WTC11 (cell line): Measurements from ENCODE around the gene ZNF646. TPM values are rescaled to one million over a fixed set of nuclear protein-coding genes. Genes with fewer than 3 reads are reported as not detected.
A peak's percentile ranks its signal among the peaks of the same experiment; 100 is the strongest.

Experiments used
- ATAC-seq: fragments of 200-7000 bp; cut with Tn5 transposase; 2 replicates; pipeline ENCODE4 v1.10.0; 2021; ENCODE audit warnings: mild to moderate bottlenecking, moderate library complexity
- CTCF ChIA-PET: fragments of 300-600 bp; sonication (Branson Sonifier 250); formaldehyde crosslinking; loops from one replicate; lab custom pipeline; 2021; ENCODE audit warnings: antibody characterized with exemption; lab: Charles Lee
- POLR2A ChIA-PET: fragments of 350-600 bp; sonication (Branson Sonifier 250); formaldehyde crosslinking; loops from one replicate; lab custom pipeline; 2021; ENCODE audit warnings: antibody characterized with exemption; lab: Charles Lee
- DNase-seq: peaks from one replicate; pipeline ENCODE4 v3.0.0; 2021; ENCODE audit warnings: low spot score
- H3K27ac Mint-ChIP-seq: 2 replicates; pipeline ENCODE4 v1.8.0; 2021; ENCODE audit warnings: mixed read lengths
- H3K27me3 Mint-ChIP-seq: 2 replicates; pipeline ENCODE4 v1.8.0; 2021; ENCODE audit warnings: low read depth, mild to moderate bottlenecking, moderate library complexity, mixed read lengths
- H3K36me3 Mint-ChIP-seq: 2 replicates; pipeline ENCODE4 v1.8.0; 2021; ENCODE audit warnings: mixed read lengths
- H3K4me1 Mint-ChIP-seq: 2 replicates; pipeline ENCODE4 v1.8.0; 2022; ENCODE audit warnings: mixed read lengths
- H3K4me3 Mint-ChIP-seq: 2 replicates; pipeline ENCODE4 v1.8.0; 2021; ENCODE audit warnings: mild to moderate bottlenecking, moderate library complexity, mixed read lengths
- H3K9me3 Mint-ChIP-seq: 2 replicates; pipeline ENCODE4 v1.8.0; 2021; ENCODE audit warnings: mixed read lengths
- ATF1 ChIP-seq: sonication (generic); formaldehyde crosslinking; IDR thresholded peaks from 2 replicates; pipeline ENCODE4 v1.8.1; 2023; ENCODE audit warnings: mild to moderate bottlenecking, moderate library complexity, missing genetic modification reagents
- ATF3 ChIP-seq: sonication (generic); formaldehyde crosslinking; conservative IDR thresholded peaks from 2 replicates; pipeline ENCODE4 v1.8.1; 2022; ENCODE audit warnings: mild to moderate bottlenecking, missing genetic modification reagents
- CREM ChIP-seq: sonication (generic); formaldehyde crosslinking; IDR thresholded peaks from 2 replicates; pipeline ENCODE4 v1.8.1; 2022; ENCODE audit warnings: mild to moderate bottlenecking, missing genetic modification reagents, moderate library complexity
- FOXK1 ChIP-seq: sonication (generic); formaldehyde crosslinking; IDR thresholded peaks from 2 replicates; pipeline ENCODE4 v1.8.0; 2022; ENCODE audit warnings: mild to moderate bottlenecking, moderate library complexity, missing genetic modification reagents
- FOXP1 ChIP-seq: sonication (generic); formaldehyde crosslinking; IDR thresholded peaks from 2 replicates; pipeline ENCODE4 v1.8.0; 2022; ENCODE audit warnings: missing genetic modification reagents, mild to moderate bottlenecking, moderate library complexity, borderline replicate concordance
- GABPB1 ChIP-seq: sonication (generic); formaldehyde crosslinking; IDR thresholded peaks from 2 replicates; pipeline ENCODE4 v1.8.1; 2023; ENCODE audit warnings: mild to moderate bottlenecking, missing genetic modification reagents
- IRF2 ChIP-seq: sonication (generic); formaldehyde crosslinking; IDR thresholded peaks from 2 replicates; pipeline ENCODE4 v1.8.0; 2022; ENCODE audit warnings: low read depth, missing genetic modification reagents, borderline replicate concordance
- JUN ChIP-seq: sonication (generic); formaldehyde crosslinking; IDR thresholded peaks from 2 replicates; pipeline ENCODE4 v1.8.0; 2023; ENCODE audit warnings: mild to moderate bottlenecking, missing genetic modification reagents
- MYBL2 ChIP-seq: sonication (generic); formaldehyde crosslinking; IDR thresholded peaks from 2 replicates; pipeline ENCODE4 v1.8.1; 2023; ENCODE audit warnings: mild to moderate bottlenecking, moderate library complexity, missing genetic modification reagents
- NFYB ChIP-seq: sonication (generic); formaldehyde crosslinking; conservative IDR thresholded peaks from 2 replicates; pipeline ENCODE4 v1.8.0; 2022; ENCODE audit warnings: low read depth, missing genetic modification reagents
- NR2C2 ChIP-seq: sonication (generic); formaldehyde crosslinking; IDR thresholded peaks from 2 replicates; pipeline ENCODE4 v1.8.0; 2022; ENCODE audit warnings: mild to moderate bottlenecking, missing genetic modification reagents
- RORB ChIP-seq: fragments of 250-450 bp; sonication (Bioruptor Pico); IDR thresholded peaks from 2 replicates; pipeline ENCODE4 v1.9.0; 2021; ENCODE audit warnings: mild to moderate bottlenecking
- SMAD3 ChIP-seq: sonication (generic); formaldehyde crosslinking; IDR thresholded peaks from 2 replicates; pipeline ENCODE4 v1.8.0; 2022; ENCODE audit warnings: missing genetic modification reagents, mild to moderate bottlenecking, borderline replicate concordance
- SMAD4 ChIP-seq: sonication (generic); formaldehyde crosslinking; IDR thresholded peaks from 2 replicates; pipeline ENCODE4 v1.8.0; 2022; ENCODE audit warnings: mild to moderate bottlenecking, missing genetic modification reagents
- SOX15 ChIP-seq: fragments of 250-450 bp; sonication (Bioruptor Pico); IDR thresholded peaks from 2 replicates; pipeline ENCODE4 v1.9.0; 2021; ENCODE audit warnings: mild to moderate bottlenecking
- SP1 ChIP-seq: sonication (generic); formaldehyde crosslinking; conservative IDR thresholded peaks from 2 replicates; pipeline ENCODE4 v1.8.1; 2022; ENCODE audit warnings: missing genetic modification reagents
- TCF7 ChIP-seq: sonication (generic); formaldehyde crosslinking; IDR thresholded peaks from 2 replicates; pipeline ENCODE4 v1.8.0; 2022; ENCODE audit warnings: mild to moderate bottlenecking, low read depth, missing genetic modification reagents, moderate library complexity
- TEAD1 ChIP-seq: sonication (generic); formaldehyde crosslinking; IDR thresholded peaks from 2 replicates; pipeline ENCODE4 v1.8.0; 2022; ENCODE audit warnings: mild to moderate bottlenecking, missing genetic modification reagents
- USF1 ChIP-seq: sonication (generic); formaldehyde crosslinking; IDR thresholded peaks from 2 replicates; pipeline ENCODE4 v1.8.0; 2022; ENCODE audit warnings: mild to moderate bottlenecking, missing genetic modification reagents
- ZBTB43 ChIP-seq: sonication (generic); formaldehyde crosslinking; IDR thresholded peaks from 2 replicates; pipeline ENCODE4 v1.8.1; 2023; ENCODE audit warnings: mild to moderate bottlenecking, missing genetic modification reagents
- ZNF121 ChIP-seq: sonication (generic); formaldehyde crosslinking; IDR thresholded peaks from 2 replicates; pipeline ENCODE4 v1.8.0; 2023; ENCODE audit warnings: missing genetic modification reagents
- ZNF219 ChIP-seq: sonication (generic); formaldehyde crosslinking; IDR thresholded peaks from 2 replicates; pipeline ENCODE4 v1.8.0; 2023; ENCODE audit warnings: missing genetic modification reagents, mild to moderate bottlenecking, borderline replicate concordance
- ZNF671 ChIP-seq: fragments of 250-450 bp; sonication (Bioruptor Pico); IDR thresholded peaks from 2 replicates; pipeline ENCODE4 v1.8.0; 2021; ENCODE audit warnings: mild to moderate bottlenecking
- total RNA-seq: library from RNA; stranded (reverse); gene quantifications from 3 replicates; pipeline ENCODE4 v1.2.3, GENCODE V29; 2021
- TF ChIP-seq, protein P1 (sequence below): sonication (generic); formaldehyde crosslinking; IDR thresholded peaks from 2 replicates; pipeline ENCODE4 v1.8.1; 2022; ENCODE audit warnings: mild to moderate bottlenecking, moderate library complexity, missing genetic modification reagents
- TF ChIP-seq, protein P2 (sequence below): fragments of 250-450 bp; sonication (Bioruptor Pico); conservative IDR thresholded peaks from 2 replicates; pipeline ENCODE4 v1.9.0; 2021; ENCODE audit warnings: mild to moderate bottlenecking
- TF ChIP-seq, protein P3 (sequence below): sonication (generic); formaldehyde crosslinking; IDR thresholded peaks from 2 replicates; pipeline ENCODE4 v1.8.0; 2022; ENCODE audit warnings: mild to moderate bottlenecking, missing genetic modification reagents

Gene ZNF646
- total RNA-seq, 1 experiment from 2014 or later, result 29.3 TPM

DNA sequence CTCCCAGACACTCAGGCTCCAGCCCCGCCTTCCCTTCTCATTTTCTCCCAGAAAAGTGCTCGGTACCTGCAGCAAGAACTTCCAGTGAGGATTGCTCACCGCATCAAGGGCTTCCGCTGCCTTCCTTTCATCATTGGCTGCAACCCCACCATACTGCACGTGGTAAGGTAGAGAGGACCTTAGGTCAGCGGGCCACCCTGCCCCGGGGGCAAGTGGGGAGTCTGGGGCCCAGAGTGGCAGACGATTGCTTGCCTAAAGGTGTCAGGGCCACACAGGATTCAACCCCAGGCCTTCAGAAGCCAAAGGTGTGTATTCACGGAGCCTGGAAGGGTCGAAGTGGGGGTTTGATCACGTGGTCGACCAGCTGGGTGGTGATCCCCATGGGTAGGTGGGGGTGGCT is 35.4 kb downstream of the ZNF646 start:
- DNase-seq (no peak), ATAC-seq (no peak)
- Mint-ChIP-seq H3K9me3 (no peaks in the 10 kb centered on the region), H3K27me3 (no peaks in the 10 kb centered on the region), H3K4me1 (peaks cover 9% of the 10 kb centered on the region; the same call in 1 of the 2 replicates), H3K4me3 (peak overlapping the region; percentile 67), H3K36me3 (peaks cover 30% of the 10 kb centered on the region), H3K27ac (no peak overlapping the region)
- ChIA-PET CTCF (interaction anchor here (1.6 to 3.0 kb wide), 2 partner anchors 32 to 125 kb away, joined by 4 to 9 read pairs; partner anchors contain the start of gene HSD3B7), POLR2A (interaction anchor here (1.2 kb wide), 1 partner anchor 8 kb away, joined by 4 read pairs; the partner anchor contains the start of gene KAT8)
- no peak for TF ChIP-seq NR2C2 (CRISPR knock-in tag)
- no peak for TF ChIP-seq JUN (CRISPR knock-in tag)
- no peak for TF ChIP-seq RORB (CRISPR knock-in tag)
- no peak for TF ChIP-seq ZNF219 (CRISPR knock-in tag)
- TF ChIP-seq NFYB (CRISPR knock-in tag), result no peak
- TF ChIP-seq, protein P1, sequence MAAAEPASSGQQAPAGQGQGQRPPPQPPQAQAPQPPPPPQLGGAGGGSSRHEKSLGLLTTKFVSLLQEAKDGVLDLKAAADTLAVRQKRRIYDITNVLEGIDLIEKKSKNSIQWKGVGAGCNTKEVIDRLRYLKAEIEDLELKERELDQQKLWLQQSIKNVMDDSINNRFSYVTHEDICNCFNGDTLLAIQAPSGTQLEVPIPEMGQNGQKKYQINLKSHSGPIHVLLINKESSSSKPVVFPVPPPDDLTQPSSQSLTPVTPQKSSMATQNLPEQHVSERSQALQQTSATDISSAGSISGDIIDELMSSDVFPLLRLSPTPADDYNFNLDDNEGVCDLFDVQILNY, result no peak
- no peak for TF ChIP-seq ZNF671 (CRISPR knock-in tag)
- TF ChIP-seq SP1 (CRISPR knock-in tag), result no peak
- no peak for TF ChIP-seq ZBTB43 (CRISPR knock-in tag)
- TF ChIP-seq IRF2 (CRISPR knock-in tag), result no peak

- H3K4me3 Mint-ChIP-seq, result peak overlapping the region; percentile 67
- DNase-seq (no peak), ATAC-seq (no peak)
- no peaks in the 10 kb centered on the region for H3K27me3 Mint-ChIP-seq
- H3K36me3 Mint-ChIP-seq, result peaks cover 30% of the 10 kb centered on the region
- peaks cover 9% of the 10 kb centered on the region; the same call in 1 of the 2 replicates for H3K4me1 Mint-ChIP-seq
- ChIA-PET POLR2A (interaction anchor here (1.2 kb wide), 1 partner anchor 7 kb away, joined by 4 read pairs; the partner anchor contains the start of gene KAT8), CTCF (interaction anchor here (1.6 kb wide), 1 partner anchor 126 kb away, joined by 4 read pairs; the partner anchor contains the start of gene HSD3B7)
- H3K27ac Mint-ChIP-seq, result no peak overlapping the region
- no peak for TF ChIP-seq SMAD4
- TF ChIP-seq, protein P2, sequence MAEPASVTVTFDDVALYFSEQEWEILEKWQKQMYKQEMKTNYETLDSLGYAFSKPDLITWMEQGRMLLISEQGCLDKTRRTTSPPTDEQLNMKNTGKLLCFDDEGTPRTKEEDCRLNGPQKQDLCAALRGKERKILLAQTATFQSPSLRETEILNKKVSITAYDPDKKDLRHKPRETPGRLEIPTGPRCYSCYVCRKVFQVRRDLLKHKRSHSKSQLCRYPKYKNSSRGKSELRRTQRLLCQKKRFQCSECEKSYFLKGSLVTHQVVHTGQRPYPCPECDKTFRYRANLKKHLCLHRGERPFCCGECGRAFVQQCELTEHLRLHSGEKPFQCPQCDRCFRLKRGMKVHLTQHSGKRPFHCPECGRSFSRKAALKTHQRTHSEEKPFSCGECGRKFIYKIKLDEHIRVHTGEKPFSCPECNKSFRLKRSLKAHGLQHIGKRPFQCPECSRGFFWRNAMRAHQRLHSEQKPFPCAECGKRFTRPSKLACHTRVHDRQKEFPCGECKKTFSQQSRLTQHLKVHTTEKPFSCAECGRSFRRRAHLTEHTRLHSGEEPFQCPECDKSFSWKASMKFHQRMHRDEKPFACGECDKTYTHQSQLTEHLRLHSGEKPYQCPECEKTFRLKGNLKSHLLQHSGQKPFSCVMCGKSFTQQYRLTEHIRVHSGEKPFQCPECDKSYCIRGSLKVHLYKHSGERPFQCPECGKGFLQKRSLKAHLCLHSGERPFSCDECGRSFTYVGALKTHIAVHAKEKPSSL, result no peak
- no peak for TF ChIP-seq SOX15
- TF ChIP-seq USF1 (CRISPR knock-in tag), result no peak
- TF ChIP-seq, protein P3, sequence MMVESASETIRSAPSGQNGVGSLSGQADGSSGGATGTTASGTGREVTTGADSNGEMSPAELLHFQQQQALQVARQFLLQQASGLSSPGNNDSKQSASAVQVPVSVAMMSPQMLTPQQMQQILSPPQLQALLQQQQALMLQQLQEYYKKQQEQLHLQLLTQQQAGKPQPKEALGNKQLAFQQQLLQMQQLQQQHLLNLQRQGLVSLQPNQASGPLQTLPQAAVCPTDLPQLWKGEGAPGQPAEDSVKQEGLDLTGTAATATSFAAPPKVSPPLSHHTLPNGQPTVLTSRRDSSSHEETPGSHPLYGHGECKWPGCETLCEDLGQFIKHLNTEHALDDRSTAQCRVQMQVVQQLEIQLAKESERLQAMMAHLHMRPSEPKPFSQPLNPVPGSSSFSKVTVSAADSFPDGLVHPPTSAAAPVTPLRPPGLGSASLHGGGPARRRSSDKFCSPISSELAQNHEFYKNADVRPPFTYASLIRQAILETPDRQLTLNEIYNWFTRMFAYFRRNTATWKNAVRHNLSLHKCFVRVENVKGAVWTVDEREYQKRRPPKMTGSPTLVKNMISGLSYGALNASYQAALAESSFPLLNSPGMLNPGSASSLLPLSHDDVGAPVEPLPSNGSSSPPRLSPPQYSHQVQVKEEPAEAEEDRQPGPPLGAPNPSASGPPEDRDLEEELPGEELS (CRISPR knock-in tag), result no peak
- no peak for TF ChIP-seq SMAD3
- no peak for TF ChIP-seq FOXK1
- TF ChIP-seq TEAD1 (CRISPR knock-in tag), result no peak
- no peak for TF ChIP-seq FOXP1
- no peak for TF ChIP-seq TCF7 (CRISPR knock-in tag)
- no peak for TF ChIP-seq ATF1 (CRISPR knock-in tag)
- no peak for TF ChIP-seq ATF3
- TF ChIP-seq MYBL2, result no peak
- no peak for TF ChIP-seq ZNF121 (CRISPR knock-in tag)
- no peak for TF ChIP-seq GABPB1
- no peak for TF ChIP-seq CREM (CRISPR knock-in tag)
- no peaks in the 10 kb centered on the region for H3K9me3 Mint-ChIP-seq
Observed at GRCh38 chr16:31110106-31111034, 36.1 kb downstream of the ZNF646 start.
